GM13976 (cell line): ENCODE results near the gene UBE2E2.

Source experiments
- DNase-seq: peaks from one replicate; pipeline ENCODE4 v3.0.0; 2012; ENCODE audit warnings: low spot score
- CTCF ChIP-seq: IDR thresholded peaks from 2 replicates; pipeline ENCODE4 v1.5.1; 2012; ENCODE audit warnings: borderline replicate concordance, mild to moderate bottlenecking; ENCODE audit not compliant: insufficient read depth; ENCODE audit errors: extremely low read depth, missing control alignments, control extremely low read depth
- in situ Hi-C: fragments of 300-500 bp; cut with MboI; formaldehyde crosslinking; loops from one replicate; pipeline ENCODE4 v1.12.0; 2022; ENCODE audit warnings: low sequenced_read_pairs, mixed read lengths, inconsistent platforms; ENCODE audit not compliant: unreplicated experiment

Gene UBE2E2

GRCh38 chr3:23202921-23203707 is at the start of gene UBE2E2:
Gene UBE2E2 (plus strand): TSS chr3:23203327.
- in situ Hi-C loops, result no loop called here
- peak; percentile 93 for DNase-seq
- TF ChIP-seq CTCF, result no peak

GRCh38 chr3:23153436-23153835 is 49.7 kb upstream of the UBE2E2 start:
- DNase-seq, result no peak
- in situ Hi-C loops, result no loop called here
- TF ChIP-seq CTCF, result no peak

- in situ Hi-C loops, result no loop called here
- no peak for DNase-seq
- no peak for TF ChIP-seq CTCF
Measured at GRCh38 chr3:23157331-23157730, 45.8 kb upstream of the UBE2E2 start.

- in situ Hi-C loops, result no loop called here
- no peak for DNase-seq
- no peak for TF ChIP-seq CTCF
Measured at GRCh38 chr3:23159929-23160328, 43.2 kb upstream of the UBE2E2 start.

GRCh38 chr3:23161308-23161707 is 41.8 kb upstream of the UBE2E2 start:
- in situ Hi-C loops, result no loop called here
- no peak for DNase-seq

GRCh38 chr3:23161896-23162570 is 41.1 kb upstream of the UBE2E2 start:
- DNase-seq, result peak; percentile 27

More at GRCh38 chr3:23161308-23161707, 41.8 kb upstream of the UBE2E2 start:
- TF ChIP-seq CTCF, result no peak

More at GRCh38 chr3:23161896-23162570, 41.1 kb upstream of the UBE2E2 start:
- TF ChIP-seq CTCF, result no peak
- in situ Hi-C loops, result no loop called here
